Measurements from ENCODE around the gene DLK1.

GRCh38 chr14:100738269-100738691 is 11.6 kb downstream of the DLK1 start:
- TF ChIP-seq CTCF (IDR thresholded peaks at IDR 0.05; ENCODE audit: poor library complexity) (no peak), EZH2 (IDR thresholded peaks at IDR 0.05; ENCODE audit: borderline replicate concordance) (no peak)

Measured in hepatocyte (in vitro differentiated cells).